ENCODE results near the gene FAP.

GRCh38 chr2:162211732-162212131 lies 31.5 kb downstream of the FAP start:
- TF ChIP-seq NR3C1 (IDR thresholded peaks at IDR 0.05) (no peak), CTCF (IDR thresholded peaks at IDR 0.05) (no peak), USF2 (IDR thresholded peaks at IDR 0.05) (no peak), MYC (IDR thresholded peaks at IDR 0.05; ENCODE audit: borderline replicate concordance, low read length) (no peak)

Measured in A549 (cell line).